CD4-positive, alpha-beta T cell treated with Interferon gamma for 1 hour (primary cell): ENCODE results near the gene PTPRS.
"Not testable (repeated sequence)": the region's sequence is repeated elsewhere in the genome, so short reads cannot be mapped to it uniquely, and the experiment has no call there.

Source experiments
- DNase-seq: peaks from one replicate; pipeline ENCODE4 v3.0.0-alpha.2; 2020

The PTPRS gene

DNA sequence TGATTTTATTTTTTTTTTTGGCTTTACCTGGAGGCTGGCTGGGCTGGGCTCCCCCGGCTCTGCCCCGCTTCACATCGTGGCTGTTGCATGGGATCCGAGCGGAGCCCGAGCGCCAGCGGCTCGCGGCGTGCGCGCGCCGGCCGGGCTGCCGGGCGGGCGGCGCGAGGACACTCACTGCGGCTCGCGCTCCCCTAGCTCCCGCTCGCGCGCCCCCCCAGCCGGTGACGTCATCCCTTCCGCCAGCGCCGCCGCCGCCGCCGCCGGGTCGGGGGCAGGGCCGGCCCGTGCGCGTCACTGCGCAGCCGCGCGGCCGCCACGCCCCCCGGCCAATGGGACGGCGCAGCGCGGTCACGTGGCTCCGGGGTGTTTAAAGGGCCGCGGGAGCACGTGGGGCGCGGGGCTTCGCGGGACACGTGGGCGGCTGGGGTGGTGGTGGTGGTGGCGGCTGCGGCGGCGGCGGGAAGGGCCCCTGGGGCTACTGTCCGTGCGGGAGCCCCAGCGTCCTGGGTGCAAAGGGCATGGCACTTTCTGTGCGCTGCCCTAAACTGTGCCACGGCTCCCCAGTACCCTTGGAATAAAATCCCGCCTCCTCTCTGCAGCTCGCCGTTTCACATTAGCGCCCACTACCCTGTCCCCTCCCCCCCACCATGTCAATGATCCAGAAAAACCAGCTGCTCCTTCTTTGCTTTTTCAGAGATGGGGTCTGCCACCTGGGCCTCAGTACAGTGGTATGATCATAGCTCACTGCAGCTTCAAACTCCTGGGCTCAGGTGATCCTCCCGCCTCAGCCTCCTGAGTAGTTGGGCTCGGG, at the start of gene PTPRS:
TSS of gene PTPRS (minus strand) at position 176 of the 811 bp plus-strand sequence. CDS start 54,672 bp downstream, outside the sequence.
- peak; percentile 64 for DNase-seq

DNA sequence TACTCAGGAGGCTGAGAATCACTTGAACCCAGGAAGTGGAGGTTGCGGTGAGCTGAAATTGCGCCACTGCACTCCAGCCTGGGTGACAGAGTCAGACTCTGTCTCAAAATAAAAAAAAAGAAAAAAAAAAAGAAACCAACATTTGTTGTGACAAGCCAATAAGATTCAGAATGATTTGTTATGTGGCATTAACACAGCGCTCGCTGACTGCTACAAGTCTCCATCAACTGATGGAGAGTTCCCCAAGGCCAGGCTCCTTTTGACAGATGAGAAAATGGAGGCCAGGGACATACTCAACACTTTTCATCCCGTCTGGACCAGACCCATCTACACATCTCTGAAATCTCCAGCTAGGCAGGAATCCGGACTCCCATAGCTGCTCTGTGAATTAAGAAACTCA, 48.7 kb upstream of the PTPRS start:
- DNase-seq, result no peak

DNA sequence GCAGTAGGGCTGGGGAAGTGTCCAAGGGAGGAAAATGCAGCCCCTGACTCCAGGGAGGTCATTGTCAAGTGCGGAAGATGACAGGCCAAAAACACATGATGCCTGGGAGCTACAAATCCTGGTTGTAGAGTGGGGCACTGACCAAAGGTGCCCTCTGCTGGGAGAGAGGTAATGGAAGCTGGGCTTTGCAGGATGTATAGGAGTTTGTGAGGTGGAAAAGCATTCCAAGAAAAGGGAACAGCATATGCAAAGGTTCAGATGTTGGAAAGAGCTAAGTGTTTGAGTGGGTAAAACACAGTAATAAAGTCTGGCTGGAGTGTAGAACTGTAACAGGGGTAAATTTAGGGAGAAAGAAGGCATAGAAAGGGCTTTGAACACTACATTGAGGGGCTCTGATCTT, 46.9 kb upstream of the PTPRS start:
- no peak for DNase-seq

GRCh38 chr19:5386841-5387240, 46.2 kb upstream of the PTPRS start:
- no peak for DNase-seq

GRCh38 chr19:5381197-5381596, 40.6 kb upstream of the PTPRS start:
- not testable (repeated sequence) for DNase-seq

- DNase-seq, result no peak
Measured at GRCh38 chr19:5380215-5380919, 39.8 kb upstream of the PTPRS start.

GRCh38 chr19:5376928-5377327, 36.3 kb upstream of the PTPRS start:
- no peak for DNase-seq

GRCh38 chr19:5372572-5373200, 32.1 kb upstream of the PTPRS start:
- DNase-seq, result no peak

DNA sequence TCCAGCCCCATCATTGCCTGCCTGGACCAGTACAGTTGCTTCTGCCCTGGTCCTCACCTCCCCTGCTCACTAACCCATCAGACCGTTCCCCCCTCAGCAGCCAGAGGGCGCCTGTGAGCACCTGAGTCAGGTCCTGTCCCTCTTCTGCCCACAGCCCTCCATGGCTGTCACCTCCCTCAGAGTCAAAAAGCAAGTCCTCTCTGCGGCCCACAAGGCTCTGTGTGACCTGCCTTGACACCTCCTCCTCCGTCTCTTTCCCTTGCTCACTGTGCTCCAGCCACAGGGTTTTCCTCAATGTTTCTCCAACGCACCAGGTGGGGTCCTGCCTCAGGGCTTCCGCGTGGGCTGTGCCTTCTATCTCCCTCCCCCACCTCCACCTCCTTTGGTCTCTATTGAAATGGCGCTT, 29.4 kb upstream of the PTPRS start:
- peak; percentile 14 for DNase-seq

DNA sequence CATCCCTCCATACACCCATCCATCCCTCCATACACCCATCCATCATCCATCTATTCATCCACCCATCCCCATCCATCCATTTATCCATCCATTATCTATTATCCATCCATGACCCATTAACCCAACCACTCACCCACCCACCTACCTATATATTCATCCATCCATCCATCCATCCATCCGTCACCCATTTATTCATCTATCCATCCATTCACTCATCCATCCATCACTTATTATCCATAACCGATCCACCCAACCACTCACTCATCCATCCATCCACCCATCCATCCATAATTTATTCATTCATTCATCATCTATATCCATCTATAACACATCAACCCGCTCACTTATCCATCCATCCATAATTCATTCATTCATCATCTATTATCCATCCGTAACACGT, 28.7 kb upstream of the PTPRS start:
- DNase-seq, result no peak

- DNase-seq, result no peak
Measured at GRCh38 chr19:5367530-5368133, 27.0 kb upstream of the PTPRS start.

DNA sequence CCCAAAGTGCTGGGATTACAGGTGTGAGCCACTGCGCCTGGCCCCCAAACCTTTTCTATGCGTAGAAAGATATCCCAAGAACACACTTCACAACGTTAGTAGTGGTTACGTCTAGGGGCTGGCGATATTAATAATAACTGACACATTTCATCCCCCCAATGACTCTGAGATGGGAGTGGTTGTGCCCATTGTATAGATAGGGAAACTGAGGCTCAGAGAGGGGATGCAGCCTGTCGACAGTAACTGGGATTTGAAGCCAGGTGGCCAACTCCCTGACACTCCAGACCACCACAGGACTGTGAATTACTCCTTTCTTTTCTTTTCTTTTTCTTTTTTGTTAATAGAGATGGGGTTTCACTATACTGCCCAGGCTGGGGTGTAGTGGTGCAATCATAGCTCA, 25.3 kb upstream of the PTPRS start:
- DNase-seq, result no peak

DNA sequence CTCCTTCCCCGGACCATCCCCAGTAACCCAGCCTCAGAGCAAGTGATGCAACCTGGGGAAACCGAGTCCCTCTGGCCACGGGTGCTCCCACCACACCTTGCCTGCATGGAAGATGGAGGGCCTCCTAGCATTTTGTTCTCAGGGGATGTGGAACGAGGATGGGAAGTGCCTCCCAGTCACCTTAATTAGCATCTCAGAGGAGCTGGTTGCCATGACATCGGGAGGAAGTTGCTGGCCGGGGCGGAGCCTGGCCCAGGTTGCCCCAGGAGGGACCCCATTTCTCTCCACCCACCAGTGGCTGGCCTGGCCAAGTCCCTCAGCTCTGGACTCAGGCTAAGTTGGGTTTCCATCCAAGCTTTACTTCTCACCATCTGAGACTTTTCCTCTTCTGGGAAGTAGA, 24.1 kb upstream of the PTPRS start:
- DNase-seq, result no peak

DNA sequence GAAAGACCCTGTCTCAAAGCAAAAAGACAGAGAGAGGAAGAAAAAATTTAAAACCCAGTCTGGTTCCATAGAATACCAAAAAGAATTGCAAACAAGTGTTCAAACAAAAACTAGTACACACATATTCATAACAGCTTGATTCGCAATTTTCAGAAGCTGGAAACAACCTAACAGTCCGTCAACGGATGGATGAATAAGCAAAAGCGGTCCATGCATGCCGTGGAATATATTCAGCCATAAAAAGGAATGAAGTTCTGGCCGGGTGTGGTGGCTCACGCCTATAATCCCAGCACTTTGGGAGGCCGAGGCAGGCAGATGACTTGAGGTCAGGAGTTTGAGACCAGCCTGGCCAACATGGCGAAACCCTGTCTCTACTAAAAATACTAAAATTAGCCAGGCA, 21.2 kb upstream of the PTPRS start:
- DNase-seq, result not testable (repeated sequence)

DNA sequence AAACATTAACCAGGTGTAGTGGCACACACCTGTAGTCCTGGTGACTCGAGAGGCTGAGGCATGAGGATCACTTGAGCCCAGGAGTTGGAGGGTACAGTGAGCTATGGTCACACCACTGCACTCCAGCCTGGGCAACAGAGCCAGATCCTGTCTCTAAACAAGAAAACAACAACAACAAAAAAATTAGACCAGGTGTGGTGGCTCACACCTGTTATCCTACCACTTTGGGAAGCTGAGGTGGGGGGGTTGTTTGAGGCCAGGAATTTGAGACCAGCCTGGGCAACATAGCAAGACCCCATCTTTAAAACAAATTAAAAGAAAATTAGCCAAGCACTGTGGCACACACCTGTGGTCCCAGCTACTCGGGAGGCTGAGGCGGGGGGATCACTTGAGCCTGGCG, 20.8 kb upstream of the PTPRS start:
- DNase-seq, result no peak

DNA sequence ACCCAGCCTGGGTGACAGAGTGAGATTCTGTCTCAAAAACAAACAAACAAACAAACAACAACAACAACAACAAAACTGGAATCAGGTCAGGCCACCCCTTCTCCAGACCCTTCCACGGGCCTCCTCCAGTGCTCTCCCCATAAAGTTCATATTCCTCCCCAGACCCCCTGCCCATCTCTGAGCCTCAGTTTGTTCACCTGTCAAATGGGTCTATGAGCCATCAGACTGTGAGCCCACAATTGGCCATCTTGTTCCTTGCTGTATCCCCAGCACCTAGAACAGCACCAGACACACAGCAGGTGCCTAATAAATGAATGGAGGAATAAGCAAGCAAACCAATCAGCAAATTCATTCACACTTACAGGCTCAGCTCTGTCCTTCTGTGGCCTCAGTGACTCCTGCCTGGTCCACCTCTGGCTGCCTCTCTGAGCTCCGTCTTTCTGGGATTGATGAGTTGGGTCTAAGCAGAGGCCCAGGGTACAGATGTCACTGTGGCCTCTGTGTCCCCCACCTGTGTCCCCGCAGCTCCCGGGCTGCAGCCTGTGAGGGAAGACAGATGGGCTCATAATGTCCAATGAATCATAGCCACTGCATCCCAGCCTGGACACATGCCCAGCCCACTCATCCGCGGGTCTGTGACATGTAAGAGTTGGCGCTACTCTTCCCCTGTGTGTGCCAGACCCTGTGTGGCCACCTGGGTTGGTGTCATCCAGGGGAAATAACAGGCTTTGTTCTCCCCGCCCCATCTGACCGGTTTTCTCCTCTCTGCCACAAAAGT, 19.6 kb upstream of the PTPRS start:
- DNase-seq, result no peak

DNA sequence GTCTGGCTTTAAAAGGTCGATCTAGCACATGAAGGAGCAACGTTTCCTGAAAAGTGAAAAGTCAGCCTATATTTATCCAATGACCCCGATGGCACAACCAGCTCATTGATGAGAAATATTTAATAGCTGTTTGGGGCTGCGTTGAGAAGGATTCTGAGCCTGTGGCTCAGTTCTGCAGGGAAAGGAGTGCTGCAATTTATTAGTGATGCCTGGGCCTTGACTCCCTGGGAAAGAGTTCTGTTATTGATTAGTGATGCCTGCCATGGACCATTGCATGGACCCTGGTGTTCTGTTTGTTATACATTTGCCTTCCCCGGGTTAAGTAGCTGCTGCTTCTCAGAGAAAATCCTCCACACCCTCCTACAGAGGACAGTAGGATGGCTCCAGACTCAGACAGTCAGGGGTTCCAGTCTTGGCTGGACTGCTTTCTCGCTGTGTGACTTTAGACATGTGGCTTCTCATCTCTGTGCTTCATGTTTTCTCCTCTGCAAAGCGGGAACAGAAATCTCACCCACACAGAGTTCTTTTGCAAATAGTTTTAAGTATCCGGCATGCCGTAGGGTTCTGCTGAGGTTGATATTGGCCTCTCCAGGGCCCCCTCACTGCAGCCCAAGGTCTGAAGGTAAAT, 17.7 kb upstream of the PTPRS start:
- no peak for DNase-seq

GRCh38 chr19:5357584-5357983, 17.0 kb upstream of the PTPRS start:
- DNase-seq, result no peak

- no peak for DNase-seq
Measured at GRCh38 chr19:5356918-5357317, 16.3 kb upstream of the PTPRS start.

GRCh38 chr19:5356428-5356827, 15.8 kb upstream of the PTPRS start:
- no peak for DNase-seq

DNA sequence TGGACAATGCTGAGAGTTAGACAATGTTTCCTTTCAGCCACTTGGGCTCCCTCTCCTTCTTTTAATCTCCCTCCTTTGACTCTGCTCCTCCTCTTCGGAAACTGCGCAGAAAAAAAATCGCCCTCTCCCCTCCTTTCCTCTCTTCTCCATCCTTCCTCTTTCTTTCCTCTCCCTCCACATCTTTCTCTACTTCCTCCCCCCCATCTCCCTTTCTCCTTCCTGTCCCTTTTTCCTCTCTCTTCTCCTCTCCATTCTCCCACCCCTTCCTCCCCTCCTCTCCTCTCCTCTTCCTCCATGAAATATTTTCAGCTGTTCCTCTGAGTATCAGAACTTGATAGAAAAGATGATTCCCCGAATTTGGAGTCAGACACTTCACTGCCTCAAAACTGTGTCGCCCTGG, 15.1 kb upstream of the PTPRS start:
- DNase-seq, result no peak

DNA sequence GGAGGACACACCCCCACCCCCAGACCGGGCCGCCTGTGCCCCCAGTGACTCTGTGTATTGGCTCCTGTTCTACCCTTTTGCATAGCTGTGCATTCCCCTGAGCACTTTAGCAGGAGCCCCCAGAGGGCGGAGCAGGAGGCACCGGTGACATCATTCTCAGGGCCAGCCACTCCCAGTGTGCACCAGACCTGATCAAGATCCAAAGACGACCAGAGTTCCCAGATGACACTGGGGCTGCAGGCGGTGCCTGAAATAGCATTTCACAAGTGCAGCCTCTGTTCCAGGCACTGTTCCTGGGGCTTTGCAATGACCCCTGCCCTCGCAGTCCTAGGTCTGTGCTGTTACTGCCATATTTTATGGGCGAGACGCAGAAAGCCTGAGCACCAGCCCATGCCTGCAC, 14.5 kb upstream of the PTPRS start:
- no peak for DNase-seq
